DOHH2 (cell line): ENCODE results near the gene COL4A2.

ENCODE experiments used
- H3F3A ChIP-seq: fragments of 200-600 bp; sonication (generic), shearing (Covaris generic); 2 replicates; pipeline ENCODE4 v1.6.0; 2016; ENCODE audit warnings: antibody characterized with exemption, mild to moderate bottlenecking; ENCODE audit not compliant: control insufficient read depth, insufficient read depth
- H3K27ac ChIP-seq: fragments of 200-600 bp; sonication (generic); 2 replicates; pipeline ENCODE4 v1.5.1; 2014; ENCODE audit warnings: low read depth, mild to moderate bottlenecking, low read length, moderate library complexity
- H3K27me3 ChIP-seq: fragments of 200-600 bp; sonication (generic); 2 replicates; pipeline ENCODE4 v1.6.1; 2014; ENCODE audit warnings: mild to moderate bottlenecking, low read length, mixed read lengths; ENCODE audit not compliant: control insufficient read depth
- H3K36me3 ChIP-seq: fragments of 200-600 bp; sonication (generic); 2 replicates; pipeline ENCODE4 v1.6.1; 2014; ENCODE audit warnings: mild to moderate bottlenecking, low read length, moderate library complexity, mixed read lengths; ENCODE audit not compliant: control insufficient read depth
- H3K4me1 ChIP-seq: fragments of 200-600 bp; sonication (generic); 2 replicates; pipeline ENCODE4 v1.6.1; 2014; ENCODE audit warnings: mild to moderate bottlenecking, low read length, mixed read lengths; ENCODE audit not compliant: control insufficient read depth
- H3K4me2 ChIP-seq: fragments of 200-600 bp; sonication (generic); 2 replicates; pipeline ENCODE4 v1.6.0; 2014; ENCODE audit warnings: mild to moderate bottlenecking, low read length, moderate library complexity
- H3K4me3 ChIP-seq: fragments of 200-600 bp; sonication (generic); 2 replicates; pipeline ENCODE4 v1.5.1; 2014; ENCODE audit warnings: mild to moderate bottlenecking, low read length, mixed read lengths
- H3K79me2 ChIP-seq: fragments of 200-600 bp; sonication (generic); 2 replicates; pipeline ENCODE4 v1.6.1; 2014; ENCODE audit warnings: mild to moderate bottlenecking, low read length, mixed read lengths; ENCODE audit not compliant: control insufficient read depth
- H3K9me2 ChIP-seq: fragments of 200-600 bp; sonication (generic); replicated peaks from 2 replicates; pipeline ENCODE4 v1.6.1; 2014; ENCODE audit warnings: mild to moderate bottlenecking, low read length, mixed read lengths; ENCODE audit not compliant: control insufficient read depth
- H3K9me3 ChIP-seq: fragments of 200-600 bp; sonication (generic); 2 replicates; pipeline ENCODE4 v1.6.1; 2014; ENCODE audit warnings: antibody characterized with exemption, low read length, mixed read lengths; ENCODE audit not compliant: control insufficient read depth, insufficient read depth
- H4K20me1 ChIP-seq: fragments of 200-600 bp; sonication (generic); 2 replicates; pipeline ENCODE4 v1.6.0; 2014; ENCODE audit warnings: low read depth, mild to moderate bottlenecking, antibody characterized with exemption, low read length, moderate library complexity; ENCODE audit not compliant: control insufficient read depth, insufficient read depth
- EZH2phosphoT487 ChIP-seq: fragments of 200-600 bp; sonication (generic); IDR thresholded peaks from 2 replicates; pipeline ENCODE4 v1.6.1; 2017; ENCODE audit warnings: borderline replicate concordance, mild to moderate bottlenecking, antibody characterized with exemption, low read length, moderate library complexity, mixed read lengths
- TF ChIP-seq, protein P1 (sequence below): fragments of 200-600 bp; sonication (generic); IDR thresholded peaks from one replicate; pipeline ENCODE4 v1.5.1; 2014; ENCODE audit warnings: antibody characterized with exemption, mild to moderate bottlenecking, low read depth, low read length; ENCODE audit not compliant: poor library complexity, severe bottlenecking

The COL4A2 gene

DNA sequence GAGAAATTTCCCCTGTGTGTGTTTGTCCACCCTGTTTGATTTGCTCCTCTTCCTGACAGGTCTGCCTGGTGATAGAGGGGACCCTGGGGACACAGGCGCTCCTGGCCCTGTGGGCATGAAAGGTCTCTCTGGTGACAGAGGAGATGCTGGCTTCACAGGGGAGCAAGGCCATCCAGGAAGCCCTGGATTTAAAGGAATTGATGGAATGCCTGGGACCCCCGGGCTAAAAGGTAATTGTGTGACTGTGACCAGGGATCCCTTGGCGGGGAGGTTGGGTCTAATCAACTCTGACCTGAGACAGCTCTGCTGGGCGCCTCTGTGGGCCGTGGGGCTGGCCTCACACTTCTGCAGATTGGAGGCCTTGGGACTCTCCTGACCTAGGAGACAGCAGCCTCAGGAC lies 173.1 kb downstream of the COL4A2 start:
- no peaks in the 10 kb centered on the region for H4K20me1 ChIP-seq
- H3F3A ChIP-seq: no peaks in the 10 kb centered on the region
- H3K4me2 ChIP-seq: no peak overlapping the region
- H3K4me1 ChIP-seq: peaks cover 22% of the 10 kb centered on the region
- H3K27me3 ChIP-seq: peaks cover 3% of the 10 kb centered on the region; the same call in 1 of the 2 replicates
- no peak overlapping the region for H3K27ac ChIP-seq
- H3K36me3 ChIP-seq: no peaks in the 10 kb centered on the region
- H3K9me3 ChIP-seq: no peaks in the 10 kb centered on the region
- no peaks in the 10 kb centered on the region for H3K79me2 ChIP-seq
- H3K4me3 ChIP-seq: no peak overlapping the region
- no peaks in the 10 kb centered on the region for H3K9me2 ChIP-seq
- no peak for TF ChIP-seq EZH2phosphoT487
- TF ChIP-seq, protein P1, sequence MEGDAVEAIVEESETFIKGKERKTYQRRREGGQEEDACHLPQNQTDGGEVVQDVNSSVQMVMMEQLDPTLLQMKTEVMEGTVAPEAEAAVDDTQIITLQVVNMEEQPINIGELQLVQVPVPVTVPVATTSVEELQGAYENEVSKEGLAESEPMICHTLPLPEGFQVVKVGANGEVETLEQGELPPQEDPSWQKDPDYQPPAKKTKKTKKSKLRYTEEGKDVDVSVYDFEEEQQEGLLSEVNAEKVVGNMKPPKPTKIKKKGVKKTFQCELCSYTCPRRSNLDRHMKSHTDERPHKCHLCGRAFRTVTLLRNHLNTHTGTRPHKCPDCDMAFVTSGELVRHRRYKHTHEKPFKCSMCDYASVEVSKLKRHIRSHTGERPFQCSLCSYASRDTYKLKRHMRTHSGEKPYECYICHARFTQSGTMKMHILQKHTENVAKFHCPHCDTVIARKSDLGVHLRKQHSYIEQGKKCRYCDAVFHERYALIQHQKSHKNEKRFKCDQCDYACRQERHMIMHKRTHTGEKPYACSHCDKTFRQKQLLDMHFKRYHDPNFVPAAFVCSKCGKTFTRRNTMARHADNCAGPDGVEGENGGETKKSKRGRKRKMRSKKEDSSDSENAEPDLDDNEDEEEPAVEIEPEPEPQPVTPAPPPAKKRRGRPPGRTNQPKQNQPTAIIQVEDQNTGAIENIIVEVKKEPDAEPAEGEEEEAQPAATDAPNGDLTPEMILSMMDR: no peak

DNA sequence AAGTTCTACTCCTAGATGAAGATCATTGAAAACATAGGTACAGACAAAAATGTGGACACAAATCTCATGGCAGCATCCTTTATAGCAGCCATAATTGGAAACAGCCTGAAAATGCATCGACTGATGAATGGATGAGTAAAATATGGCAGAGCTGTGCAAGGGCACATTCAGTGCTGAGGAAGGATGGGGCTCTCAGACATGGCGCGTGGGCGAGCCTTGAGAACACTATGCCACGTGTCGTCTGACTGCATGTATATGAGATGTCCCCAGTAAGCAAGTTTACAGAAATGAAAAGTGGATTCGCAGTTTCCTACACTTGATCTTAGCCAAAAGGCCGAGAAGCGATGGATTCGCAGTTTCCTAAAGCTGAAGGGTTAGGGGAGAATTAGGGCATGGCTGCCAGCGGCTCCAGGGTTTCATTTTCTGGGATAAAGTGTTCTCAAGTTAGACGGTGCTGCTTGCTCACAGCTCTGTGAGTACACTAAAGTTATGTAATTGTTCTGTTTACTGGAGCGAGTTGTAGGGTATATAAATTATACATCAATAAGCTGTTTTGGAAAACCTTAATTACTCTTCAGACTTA lies 176.4 kb downstream of the COL4A2 start:
- Histone ChIP-seq H3K4me1 (no peaks in the 10 kb centered on the region), H3K4me2 (no peak overlapping the region), H3K79me2 (no peaks in the 10 kb centered on the region), H3F3A (no peaks in the 10 kb centered on the region), H4K20me1 (no peaks in the 10 kb centered on the region), H3K9me2 (no peaks in the 10 kb centered on the region), H3K27me3 (peaks cover 3% of the 10 kb centered on the region; the same call in 1 of the 2 replicates), H3K27ac (no peak overlapping the region), H3K4me3 (no peak overlapping the region), H3K9me3 (no peaks in the 10 kb centered on the region), H3K36me3 (no peaks in the 10 kb centered on the region)
- TF ChIP-seq EZH2phosphoT487: no peak
- TF ChIP-seq, protein P1: no peak

DNA sequence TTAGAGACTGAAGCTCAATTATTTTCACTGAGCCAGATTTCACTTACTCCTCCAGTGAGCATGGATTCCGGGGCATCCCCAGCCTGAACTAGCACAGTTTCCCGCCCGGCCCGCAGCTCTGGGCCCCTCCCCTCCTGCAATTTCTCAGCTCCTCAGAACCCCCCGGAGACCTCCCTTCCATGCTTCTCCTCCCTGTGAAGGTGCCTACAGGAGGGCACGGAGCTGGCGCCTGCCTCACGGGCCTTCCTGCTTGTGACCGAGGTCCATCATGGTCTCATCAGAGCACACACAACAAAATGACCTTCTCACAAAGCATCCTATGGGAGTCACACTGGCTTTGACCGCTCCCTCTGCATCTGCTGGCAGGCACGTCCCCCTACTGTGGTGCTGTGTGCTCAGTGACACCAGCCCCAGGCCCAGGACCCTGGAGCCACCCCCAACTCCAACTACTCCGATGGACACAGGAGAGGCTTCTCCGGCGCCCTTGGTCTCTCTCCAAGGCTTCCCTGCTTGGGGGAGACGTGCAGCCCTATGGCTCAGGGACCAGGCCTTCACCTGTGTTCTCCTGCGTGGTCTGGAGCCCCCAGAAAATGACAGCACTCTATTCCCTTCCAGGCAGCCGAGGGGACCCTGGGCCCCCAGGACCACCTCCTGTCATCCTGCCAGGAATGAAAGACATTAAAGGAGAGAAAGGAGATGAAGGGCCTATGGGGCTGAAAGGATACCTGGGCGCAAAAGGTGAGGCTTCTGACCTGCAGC lies 177.4 kb downstream of the COL4A2 start:
- no peak overlapping the region for H3K4me3 ChIP-seq
- H3K9me2 ChIP-seq: no peaks in the 10 kb centered on the region
- no peaks in the 10 kb centered on the region for H4K20me1 ChIP-seq
- H3K36me3 ChIP-seq: no peaks in the 10 kb centered on the region
- H3F3A ChIP-seq: no peaks in the 10 kb centered on the region
- no peaks in the 10 kb centered on the region for H3K4me1 ChIP-seq
- H3K27me3 ChIP-seq: peaks cover 3% of the 10 kb centered on the region; the same call in 1 of the 2 replicates
- TF ChIP-seq, protein P1: no peak
- no peak for TF ChIP-seq EZH2phosphoT487
- no peaks in the 10 kb centered on the region for H3K9me3 ChIP-seq
- no peak overlapping the region for H3K4me2 ChIP-seq
- H3K79me2 ChIP-seq: no peaks in the 10 kb centered on the region
- no peak overlapping the region for H3K27ac ChIP-seq
